ENCODE results near the gene SFPQ. TPM values are rescaled to one million over a fixed set of nuclear protein-coding genes. Genes with fewer than 3 reads are reported as not detected.

Gene SFPQ
- total RNA-seq, 1 experiment from 2014 or later = 285 TPM

DNA sequence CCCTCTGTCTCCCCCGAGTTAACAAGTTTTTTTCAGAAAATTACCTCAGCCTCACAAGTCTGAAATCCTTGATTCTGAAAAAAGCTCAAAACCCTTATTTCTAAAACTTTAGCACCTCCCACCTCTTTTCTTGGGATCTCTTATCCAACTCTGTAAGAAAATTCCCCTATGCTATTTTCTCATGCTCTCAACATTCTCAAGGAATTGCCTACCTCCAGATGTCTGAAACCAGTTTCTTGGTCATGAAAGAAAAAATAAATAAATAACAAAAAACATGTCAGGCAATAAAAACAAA lies 18.1 kb upstream of the SFPQ start:
- Mint-ChIP-seq H3K27me3 (ENCODE audit: insufficient read depth, unreplicated experiment) (no peaks in the 10 kb centered on the region), H3K4me3 (ENCODE audit: unreplicated experiment) (no peak overlapping the region), H3K9me3 (ENCODE audit: unreplicated experiment) (no peaks in the 10 kb centered on the region), H3K27ac (ENCODE audit: unreplicated experiment) (no peak overlapping the region), H3K4me1 (ENCODE audit: low read depth, unreplicated experiment) (no peaks in the 10 kb centered on the region), H3K36me3 (ENCODE audit: insufficient read depth, unreplicated experiment) (no peaks in the 10 kb centered on the region)
- no peaks in the 10 kb centered on the region for H3K9me3 ChIP-seq
- H3K36me3 ChIP-seq (ENCODE audit: control insufficient read depth, insufficient read depth, low read length) = no peaks in the 10 kb centered on the region
- no peak for DNase-seq
- intact Hi-C loops (cut with micrococcal nuclease; ENCODE audit: unreplicated experiment) = no loop called here
- ChIA-PET CTCF (no interaction called here), POLR2A (interaction anchor here (0.6 kb wide), 1 partner anchor 29 kb away, joined by 3 read pairs; no protein-coding TSS in a partner anchor)
- H3K27me3 ChIP-seq (replicated peaks; ENCODE audit: control insufficient read depth, insufficient read depth, low read length) = no peaks in the 10 kb centered on the region
- H3K4me3 ChIP-seq (ENCODE audit: low read depth, low read length) = no peak overlapping the region
- BruUV-seq (replicated peaks) = no TSS peak
- no peaks in the 10 kb centered on the region for H3K4me1 ChIP-seq
- TF ChIP-seq, protein P1, sequence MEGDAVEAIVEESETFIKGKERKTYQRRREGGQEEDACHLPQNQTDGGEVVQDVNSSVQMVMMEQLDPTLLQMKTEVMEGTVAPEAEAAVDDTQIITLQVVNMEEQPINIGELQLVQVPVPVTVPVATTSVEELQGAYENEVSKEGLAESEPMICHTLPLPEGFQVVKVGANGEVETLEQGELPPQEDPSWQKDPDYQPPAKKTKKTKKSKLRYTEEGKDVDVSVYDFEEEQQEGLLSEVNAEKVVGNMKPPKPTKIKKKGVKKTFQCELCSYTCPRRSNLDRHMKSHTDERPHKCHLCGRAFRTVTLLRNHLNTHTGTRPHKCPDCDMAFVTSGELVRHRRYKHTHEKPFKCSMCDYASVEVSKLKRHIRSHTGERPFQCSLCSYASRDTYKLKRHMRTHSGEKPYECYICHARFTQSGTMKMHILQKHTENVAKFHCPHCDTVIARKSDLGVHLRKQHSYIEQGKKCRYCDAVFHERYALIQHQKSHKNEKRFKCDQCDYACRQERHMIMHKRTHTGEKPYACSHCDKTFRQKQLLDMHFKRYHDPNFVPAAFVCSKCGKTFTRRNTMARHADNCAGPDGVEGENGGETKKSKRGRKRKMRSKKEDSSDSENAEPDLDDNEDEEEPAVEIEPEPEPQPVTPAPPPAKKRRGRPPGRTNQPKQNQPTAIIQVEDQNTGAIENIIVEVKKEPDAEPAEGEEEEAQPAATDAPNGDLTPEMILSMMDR (IDR thresholded peaks at IDR 0.05; ENCODE audit: insufficient read depth in 1 of 2, low read depth in 1 of 2, low read length in 1 of 2, severe bottlenecking in 1 of 2, unreplicated experiment in 1 of 2) = no peak

DNA sequence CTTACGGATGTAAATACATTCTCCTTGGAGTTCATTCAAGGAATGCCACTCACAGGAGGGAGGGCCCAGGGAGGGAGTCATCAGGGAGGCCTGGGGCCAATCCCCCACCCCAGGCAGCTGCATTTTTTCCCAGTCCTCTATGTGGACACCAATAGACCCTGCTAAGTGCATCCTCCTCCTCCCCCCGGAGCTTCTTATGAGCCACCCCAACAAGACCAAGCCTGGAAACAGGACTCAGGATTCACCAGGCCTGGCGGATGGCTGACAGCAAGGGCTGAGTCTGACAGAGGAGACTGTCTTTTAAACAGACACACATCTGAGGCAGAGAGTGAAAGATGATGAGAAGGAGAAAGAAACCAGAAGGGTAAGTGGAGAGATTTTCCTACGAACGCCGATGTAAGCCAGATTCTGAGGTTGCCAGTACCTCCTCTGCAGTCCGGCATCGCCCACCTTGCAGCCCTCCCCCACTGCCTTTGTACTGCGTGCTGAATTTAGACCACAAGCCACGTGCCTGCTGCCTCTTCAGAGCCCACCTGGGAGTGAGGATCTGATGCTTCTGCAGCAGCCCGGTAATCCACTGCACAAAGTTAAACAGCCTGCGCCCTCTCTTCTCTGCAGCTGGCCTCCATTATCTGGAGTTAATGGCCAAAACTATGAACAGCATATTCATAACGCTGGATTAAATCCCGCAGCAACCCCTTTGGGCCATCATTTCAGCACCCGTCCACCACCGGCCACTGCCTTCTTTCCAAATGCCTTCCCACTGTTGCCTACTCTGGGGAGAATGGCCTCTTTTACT lies 17.6 kb upstream of the SFPQ start:
- H3K9me3 ChIP-seq = no peaks in the 10 kb centered on the region
- BruUV-seq (replicated peaks) = no TSS peak
- no peaks in the 10 kb centered on the region for H3K27me3 ChIP-seq (replicated peaks; ENCODE audit: control insufficient read depth, insufficient read depth, low read length)
- Mint-ChIP-seq H3K36me3 (ENCODE audit: insufficient read depth, unreplicated experiment) (no peaks in the 10 kb centered on the region), H3K27ac (ENCODE audit: unreplicated experiment) (no peak overlapping the region), H3K27me3 (ENCODE audit: insufficient read depth, unreplicated experiment) (no peaks in the 10 kb centered on the region), H3K9me3 (ENCODE audit: unreplicated experiment) (no peaks in the 10 kb centered on the region), H3K4me3 (ENCODE audit: unreplicated experiment) (no peak overlapping the region), H3K4me1 (ENCODE audit: low read depth, unreplicated experiment) (no peaks in the 10 kb centered on the region)
- ChIA-PET CTCF (no interaction called here), POLR2A (no interaction called here)
- H3K36me3 ChIP-seq (ENCODE audit: control insufficient read depth, insufficient read depth, low read length) = no peaks in the 10 kb centered on the region
- intact Hi-C loops (cut with micrococcal nuclease; ENCODE audit: unreplicated experiment) = no loop called here
- TF ChIP-seq, protein P1 (IDR thresholded peaks at IDR 0.05; ENCODE audit: insufficient read depth in 1 of 2, low read depth in 1 of 2, low read length in 1 of 2, severe bottlenecking in 1 of 2, unreplicated experiment in 1 of 2) = no peak
- H3K4me3 ChIP-seq (ENCODE audit: low read depth, low read length) = no peak overlapping the region
- no peaks in the 10 kb centered on the region for H3K4me1 ChIP-seq
- DNase-seq = no peak

DNA sequence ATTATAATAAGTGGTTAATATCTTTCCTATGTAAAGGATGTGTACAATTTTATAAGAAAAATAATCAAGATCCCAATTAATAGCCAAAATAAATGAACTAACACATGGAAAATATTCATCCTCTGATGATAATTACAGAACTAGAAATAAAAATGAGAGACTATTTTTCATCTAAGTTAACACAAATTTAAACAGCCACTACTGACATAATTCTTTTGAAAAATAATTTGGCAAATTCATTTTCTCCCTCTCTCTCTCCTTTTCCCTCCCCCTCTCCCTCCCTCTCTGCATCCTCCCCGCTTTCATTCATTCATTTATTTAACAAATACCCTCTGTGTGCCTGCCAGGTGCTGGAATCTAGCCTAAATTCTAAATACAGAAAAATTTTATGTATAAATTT lies 10.3 kb upstream of the SFPQ start:
- H3K27me3 ChIP-seq (replicated peaks; ENCODE audit: control insufficient read depth, insufficient read depth, low read length) = no peaks in the 10 kb centered on the region
- no peaks in the 10 kb centered on the region for H3K9me3 ChIP-seq
- Mint-ChIP-seq H3K9me3 (ENCODE audit: unreplicated experiment) (no peaks in the 10 kb centered on the region), H3K4me3 (ENCODE audit: unreplicated experiment) (no peak overlapping the region), H3K36me3 (ENCODE audit: insufficient read depth, unreplicated experiment) (no peaks in the 10 kb centered on the region), H3K27ac (ENCODE audit: unreplicated experiment) (no peak overlapping the region), H3K4me1 (ENCODE audit: low read depth, unreplicated experiment) (no peaks in the 10 kb centered on the region), H3K27me3 (ENCODE audit: insufficient read depth, unreplicated experiment) (no peaks in the 10 kb centered on the region)
- ChIA-PET CTCF (no interaction called here), POLR2A (no interaction called here)
- no TSS peak for BruUV-seq (replicated peaks)
- DNase-seq = no peak
- H3K4me1 ChIP-seq = no peaks in the 10 kb centered on the region
- intact Hi-C loops (cut with micrococcal nuclease; ENCODE audit: unreplicated experiment) = loop anchor here (10.0 kb wide), 1 partner anchor 222 kb away; no protein-coding TSS in a partner anchor
- H3K4me3 ChIP-seq (ENCODE audit: low read depth, low read length) = no peak overlapping the region
- TF ChIP-seq, protein P1 (IDR thresholded peaks at IDR 0.05; ENCODE audit: insufficient read depth in 1 of 2, low read depth in 1 of 2, low read length in 1 of 2, severe bottlenecking in 1 of 2, unreplicated experiment in 1 of 2) = no peak
- H3K36me3 ChIP-seq (ENCODE audit: control insufficient read depth, insufficient read depth, low read length) = no peaks in the 10 kb centered on the region
